Activated naive CD8-positive, alpha-beta T cell (primary cell): ENCODE data around the gene PREPL.
"Not testable (repeated sequence)": the region's sequence is repeated elsewhere in the genome, so short reads cannot be mapped to it uniquely, and the experiment has no call there.

Experiments used
- H3K27ac Mint-ChIP-seq: one replicate; pipeline ENCODE4 v1.8.0; 2021; ENCODE audit warnings: mixed read lengths
- H3K27me3 Mint-ChIP-seq: one replicate; pipeline ENCODE4 v1.8.0; 2021; ENCODE audit warnings: mixed read lengths
- H3K36me3 Mint-ChIP-seq: one replicate; pipeline ENCODE4 v1.8.0; 2021; ENCODE audit warnings: mixed read lengths
- H3K4me1 Mint-ChIP-seq: one replicate; pipeline ENCODE4 v1.8.0; 2021; ENCODE audit warnings: low read depth, mixed read lengths
- H3K4me3 Mint-ChIP-seq: one replicate; pipeline ENCODE4 v1.8.0; 2021; ENCODE audit warnings: mild to moderate bottlenecking, mixed read lengths
- H3K9me3 Mint-ChIP-seq: one replicate; pipeline ENCODE4 v1.8.0; 2021; ENCODE audit warnings: low read depth, mixed read lengths

PREPL gene

DNA sequence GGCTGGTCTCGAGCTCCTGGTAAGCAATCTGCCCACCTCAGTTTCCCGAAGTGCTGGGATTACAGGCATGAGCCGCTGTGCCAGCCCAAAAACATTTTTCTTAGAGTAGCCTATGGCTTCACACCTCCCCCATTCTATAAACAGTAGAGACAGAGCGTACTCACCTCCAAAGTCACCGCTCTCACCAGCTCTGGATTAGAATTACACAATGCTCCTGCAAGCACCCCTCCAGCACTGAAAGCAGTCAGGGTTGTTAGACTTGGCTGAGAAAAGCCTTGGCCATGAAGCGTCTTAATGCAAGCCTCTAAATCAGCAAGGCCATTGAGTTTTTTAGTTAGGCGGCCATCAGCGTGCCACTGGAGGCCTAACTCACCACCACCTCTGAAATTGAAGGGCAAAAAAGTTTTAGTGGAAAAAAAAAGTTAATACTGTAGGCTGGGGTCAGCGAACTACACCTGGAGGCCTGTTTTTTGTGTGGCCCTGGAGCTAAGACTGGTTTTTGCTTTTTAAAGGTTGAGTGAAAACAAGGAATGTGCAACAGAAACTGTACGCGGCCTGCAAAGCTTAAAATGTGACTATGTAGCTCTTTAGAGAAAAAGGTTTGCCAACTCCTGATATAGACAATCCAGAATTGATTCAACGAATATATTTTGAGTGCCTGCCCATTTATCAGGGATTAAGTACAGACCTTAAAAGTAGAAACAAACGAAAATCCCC, 34.6 kb downstream of the PREPL start:
- Mint-ChIP-seq H3K27ac (no peak overlapping the region), H3K9me3 (no peaks in the 10 kb centered on the region), H3K4me3 (no peak overlapping the region), H3K36me3 (peaks cover 29% of the 10 kb centered on the region), H3K27me3 (no peaks in the 10 kb centered on the region), H3K4me1 (peaks cover 9% of the 10 kb centered on the region)

DNA sequence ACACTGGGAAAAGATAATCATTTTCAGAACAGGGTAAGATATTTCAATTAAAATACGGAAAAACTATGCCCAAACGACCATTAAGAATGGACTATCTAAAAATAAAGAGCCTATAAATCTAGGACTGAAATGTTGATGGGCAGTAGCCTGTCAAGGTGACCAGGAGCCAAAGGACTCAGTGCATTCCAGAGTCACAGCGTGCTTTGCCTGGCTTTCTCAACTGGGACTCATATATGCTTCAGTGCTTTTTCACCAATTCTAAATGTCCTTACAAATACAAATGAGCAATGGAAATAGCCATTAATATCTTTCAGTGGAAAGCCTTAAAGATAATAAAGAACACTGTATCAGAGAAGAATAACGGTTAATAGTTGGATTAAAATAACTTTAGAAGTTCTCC, 35.4 kb downstream of the PREPL start:
- no peak overlapping the region for H3K4me3 Mint-ChIP-seq
- no peaks in the 10 kb centered on the region for H3K9me3 Mint-ChIP-seq
- peaks cover 29% of the 10 kb centered on the region for H3K36me3 Mint-ChIP-seq
- no peaks in the 10 kb centered on the region for H3K27me3 Mint-ChIP-seq
- peaks cover 8% of the 10 kb centered on the region for H3K4me1 Mint-ChIP-seq
- no peak overlapping the region for H3K27ac Mint-ChIP-seq

DNA sequence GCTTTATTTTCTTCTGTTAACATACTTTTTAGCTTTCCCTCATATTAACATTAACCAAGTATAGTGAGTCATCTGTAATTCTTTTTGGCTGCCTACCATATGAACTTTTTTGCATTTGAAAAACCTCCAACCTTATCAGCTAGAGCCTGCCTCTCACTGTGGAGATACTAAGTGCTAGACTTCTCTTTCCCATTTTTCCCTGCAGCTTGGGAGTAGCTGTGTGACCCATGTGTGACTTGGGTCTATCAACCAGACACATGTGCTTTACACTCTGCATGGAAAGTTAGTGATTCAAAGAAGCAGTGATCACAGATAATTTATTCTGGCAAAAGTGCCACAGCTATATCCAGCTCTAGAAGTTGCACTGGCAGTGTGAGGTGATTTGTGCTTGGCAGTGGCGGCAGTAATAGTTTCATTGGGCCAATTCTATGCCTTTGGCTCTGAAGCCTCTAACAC, 36.3 kb downstream of the PREPL start:
- Mint-ChIP-seq H3K4me3 (no peak overlapping the region), H3K4me1 (peaks cover 3% of the 10 kb centered on the region), H3K36me3 (peaks cover 30% of the 10 kb centered on the region), H3K9me3 (no peaks in the 10 kb centered on the region), H3K27ac (no peak overlapping the region), H3K27me3 (no peaks in the 10 kb centered on the region)

DNA sequence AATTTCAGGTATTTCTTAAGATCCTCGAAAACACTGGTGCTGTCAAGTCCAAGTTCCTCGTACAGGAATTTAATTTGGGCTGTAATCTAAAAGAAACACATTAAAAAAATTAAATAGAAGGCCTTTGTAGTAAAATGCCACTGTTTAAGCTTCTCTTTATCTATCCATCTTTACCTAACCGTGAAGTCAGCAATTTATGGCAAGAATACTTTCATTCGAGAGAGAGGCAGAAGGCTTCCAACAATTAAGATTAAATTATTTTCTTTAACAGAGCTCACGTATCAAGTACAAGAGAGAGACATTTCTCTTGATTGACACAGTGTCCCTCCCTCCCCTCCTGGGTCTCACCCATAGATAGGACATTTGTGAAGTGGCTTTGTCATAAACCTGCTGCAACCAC, 39.9 kb downstream of the PREPL start:
- peaks cover 33% of the 10 kb centered on the region for H3K36me3 Mint-ChIP-seq
- no peak overlapping the region for H3K4me3 Mint-ChIP-seq
- H3K4me1 Mint-ChIP-seq: no peaks in the 10 kb centered on the region
- no peak overlapping the region for H3K27ac Mint-ChIP-seq
- no peaks in the 10 kb centered on the region for H3K27me3 Mint-ChIP-seq
- no peaks in the 10 kb centered on the region for H3K9me3 Mint-ChIP-seq

DNA sequence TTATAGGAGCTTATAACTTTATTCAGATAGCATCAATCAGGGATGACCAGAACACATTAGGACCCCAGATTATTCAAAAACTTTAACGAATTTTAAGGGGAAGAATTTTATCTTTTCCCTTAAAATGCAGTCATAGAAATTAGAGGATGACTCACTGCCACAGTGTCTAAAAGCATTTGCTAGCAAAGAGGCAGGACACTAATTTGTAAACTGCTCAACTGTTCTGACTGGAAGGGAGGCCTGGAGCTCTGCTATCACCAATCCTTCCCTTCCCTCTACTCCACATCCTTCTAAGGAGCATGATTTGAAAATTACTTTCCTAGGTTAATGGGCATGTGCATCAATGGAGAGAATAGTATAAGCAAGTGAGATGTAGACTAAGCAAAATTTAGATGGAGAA, 40.5 kb downstream of the PREPL start:
- Mint-ChIP-seq H3K9me3 (no peaks in the 10 kb centered on the region), H3K4me1 (no peaks in the 10 kb centered on the region), H3K27me3 (no peaks in the 10 kb centered on the region), H3K4me3 (no peak overlapping the region), H3K36me3 (peaks cover 38% of the 10 kb centered on the region), H3K27ac (no peak overlapping the region)

DNA sequence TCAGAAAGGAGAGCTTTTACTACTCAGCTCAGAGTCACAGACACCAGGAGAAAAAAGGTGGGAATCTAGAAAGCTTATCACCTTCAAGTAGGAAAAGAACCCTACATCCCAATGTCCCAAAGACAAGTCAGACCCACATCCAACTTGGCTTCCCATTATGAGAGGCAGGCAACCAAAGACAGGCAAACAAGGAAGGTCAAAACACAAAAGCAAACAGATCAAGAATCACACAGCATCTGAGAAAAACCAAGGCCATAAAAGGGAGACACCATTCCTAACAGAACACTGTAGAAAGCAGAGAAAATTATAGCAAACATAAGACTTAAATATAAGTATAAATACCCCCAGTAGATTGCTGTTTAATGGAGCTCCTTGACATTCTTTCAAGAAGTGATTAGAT, 45.3 kb downstream of the PREPL start:
- Mint-ChIP-seq H3K9me3 (peaks cover 14% of the 10 kb centered on the region), H3K27me3 (no peaks in the 10 kb centered on the region), H3K4me1 (no peaks in the 10 kb centered on the region), H3K36me3 (peaks cover 51% of the 10 kb centered on the region), H3K27ac (no peak overlapping the region), H3K4me3 (no peak overlapping the region)

DNA sequence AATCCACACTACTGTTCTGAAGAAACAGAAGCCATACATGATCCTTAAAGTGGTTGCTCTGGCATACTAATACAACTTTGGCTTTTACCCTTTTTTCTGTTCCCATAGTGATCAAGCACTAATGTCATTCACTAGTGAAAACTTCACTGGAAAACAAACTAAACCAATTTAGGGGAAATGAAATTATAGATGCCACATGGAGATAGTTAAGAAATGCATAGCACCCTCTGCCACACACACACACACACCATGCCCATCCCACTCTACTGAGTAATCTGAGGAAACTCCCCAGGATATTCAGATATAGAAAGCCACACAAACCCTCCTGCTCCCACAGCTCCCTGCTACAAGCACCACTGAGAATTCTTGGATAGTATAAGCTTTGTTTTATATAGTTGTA, 46.9 kb downstream of the PREPL start:
- H3K27me3 Mint-ChIP-seq: no peaks in the 10 kb centered on the region
- H3K36me3 Mint-ChIP-seq: peaks cover 53% of the 10 kb centered on the region
- no peaks in the 10 kb centered on the region for H3K4me1 Mint-ChIP-seq
- H3K9me3 Mint-ChIP-seq: peaks cover 15% of the 10 kb centered on the region
- H3K27ac Mint-ChIP-seq: no peak overlapping the region
- no peak overlapping the region for H3K4me3 Mint-ChIP-seq

DNA sequence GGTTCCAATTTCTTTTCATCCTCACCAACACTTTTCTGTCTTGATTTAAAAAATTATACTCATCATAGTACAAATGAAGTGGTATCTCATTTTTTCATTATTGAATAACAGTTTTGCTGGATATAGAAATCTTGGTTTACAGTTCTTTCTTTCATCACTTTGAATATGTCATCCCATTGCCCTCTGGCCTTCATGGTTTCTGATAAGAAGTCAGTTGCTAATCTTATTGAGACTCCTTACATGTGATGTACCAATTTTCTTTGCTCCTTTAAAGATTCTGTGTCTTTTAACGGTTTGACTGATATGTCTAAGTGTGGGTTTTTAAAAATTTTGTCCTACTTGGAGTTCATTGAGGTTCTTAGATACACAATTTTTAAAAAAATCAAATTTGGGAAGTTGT, 51.0 kb downstream of the PREPL start:
- Mint-ChIP-seq H3K27ac (no peak overlapping the region), H3K9me3 (peaks cover 26% of the 10 kb centered on the region), H3K36me3 (peaks cover 39% of the 10 kb centered on the region), H3K4me1 (no peaks in the 10 kb centered on the region), H3K4me3 (no peak overlapping the region), H3K27me3 (no peaks in the 10 kb centered on the region)

DNA sequence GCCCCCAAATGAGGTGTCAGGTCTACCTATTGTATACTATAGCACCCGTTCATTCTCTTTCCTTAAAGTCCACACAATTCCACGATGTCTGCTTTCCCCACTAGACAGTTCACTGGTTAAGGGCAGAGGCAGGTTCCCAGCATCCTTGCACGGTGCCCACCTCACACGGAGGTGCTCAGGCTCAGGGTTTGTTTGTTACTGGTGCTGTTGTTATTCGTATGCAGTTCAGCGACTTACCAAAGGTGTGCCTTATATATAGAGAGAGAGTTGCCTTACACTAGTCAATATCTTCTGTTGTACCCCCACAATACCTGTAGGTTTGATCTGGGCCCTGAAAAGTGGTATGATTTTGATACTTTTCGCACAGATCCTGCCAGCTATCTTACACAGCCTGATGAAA, 55.4 kb downstream of the PREPL start:
- Mint-ChIP-seq H3K27ac (peak overlapping the region; percentile 22), H3K4me3 (no peak overlapping the region), H3K9me3 (peaks cover 12% of the 10 kb centered on the region), H3K36me3 (peaks cover 6% of the 10 kb centered on the region), H3K27me3 (no peaks in the 10 kb centered on the region), H3K4me1 (no peaks in the 10 kb centered on the region)

DNA sequence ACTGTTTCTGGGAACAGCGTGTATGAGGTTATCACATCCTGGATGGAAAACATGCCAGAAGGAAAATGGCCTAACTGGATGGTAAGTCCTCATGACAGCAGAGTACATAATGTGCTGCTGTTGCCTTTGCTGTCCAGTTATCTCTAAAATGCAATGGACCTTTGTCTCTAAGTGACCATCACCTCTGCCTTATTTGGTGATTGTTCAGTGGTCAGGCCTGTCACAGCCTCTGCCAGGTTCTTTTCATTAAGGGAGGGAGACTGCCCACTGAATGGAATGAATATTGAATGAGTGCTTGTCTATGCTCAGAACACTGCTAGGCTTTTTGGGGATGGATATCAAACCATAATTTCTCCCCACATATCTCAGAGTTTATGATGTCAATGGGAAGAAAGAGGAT, 57.0 kb downstream of the PREPL start:
- H3K4me1 Mint-ChIP-seq: no peaks in the 10 kb centered on the region
- H3K36me3 Mint-ChIP-seq: peaks cover 2% of the 10 kb centered on the region
- H3K27me3 Mint-ChIP-seq: no peaks in the 10 kb centered on the region
- no peak overlapping the region for H3K4me3 Mint-ChIP-seq
- no peak overlapping the region for H3K27ac Mint-ChIP-seq
- H3K9me3 Mint-ChIP-seq: peaks cover 11% of the 10 kb centered on the region

DNA sequence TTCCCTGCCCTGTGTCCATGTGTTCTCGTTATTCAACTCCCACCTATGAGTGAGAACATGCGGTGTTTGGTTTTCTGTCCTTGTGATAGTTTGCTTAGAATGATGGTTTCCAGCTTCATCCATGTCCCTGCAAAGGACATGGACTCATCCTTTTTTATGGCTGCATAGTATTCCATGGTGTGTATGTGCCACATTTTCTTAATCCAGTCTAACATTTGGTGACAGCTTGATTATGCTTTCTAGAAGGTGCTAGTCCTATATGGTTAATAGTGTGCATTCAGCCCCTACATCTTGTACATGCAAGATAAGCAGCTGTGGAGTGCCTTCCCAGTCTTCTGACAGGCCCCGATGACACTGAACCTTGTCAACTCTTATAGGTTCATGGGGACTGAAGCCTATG, 57.5 kb downstream of the PREPL start:
- H3K9me3 Mint-ChIP-seq, H3K27ac Mint-ChIP-seq, H3K4me1 Mint-ChIP-seq, H3K4me3 Mint-ChIP-seq, H3K27me3 Mint-ChIP-seq, H3K36me3 Mint-ChIP-seq: not testable (repeated sequence)

DNA sequence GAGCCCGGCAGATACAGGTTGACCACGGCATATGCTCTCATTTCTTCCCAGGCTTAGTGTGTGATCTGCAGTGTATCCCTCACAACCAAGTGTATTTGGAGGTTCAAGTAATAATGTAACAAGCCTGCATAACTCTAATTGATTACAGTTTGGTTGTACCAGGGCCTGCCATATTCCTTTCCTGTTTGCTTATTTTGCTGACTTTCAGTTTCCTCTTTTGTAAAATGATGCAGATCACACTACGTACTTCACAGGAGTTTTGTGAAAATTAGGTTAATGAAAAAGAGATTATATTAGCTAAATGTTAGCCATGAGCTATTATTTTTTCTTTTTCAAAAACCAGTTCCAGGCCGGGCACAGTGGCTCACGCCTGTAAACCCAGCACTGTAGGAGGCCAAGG, 60.2 kb downstream of the PREPL start:
- Mint-ChIP-seq H3K27ac (no peak overlapping the region), H3K9me3 (peaks cover 4% of the 10 kb centered on the region), H3K4me1 (peaks cover 7% of the 10 kb centered on the region), H3K36me3 (no peaks in the 10 kb centered on the region), H3K4me3 (no peak overlapping the region), H3K27me3 (peaks cover 2% of the 10 kb centered on the region)

DNA sequence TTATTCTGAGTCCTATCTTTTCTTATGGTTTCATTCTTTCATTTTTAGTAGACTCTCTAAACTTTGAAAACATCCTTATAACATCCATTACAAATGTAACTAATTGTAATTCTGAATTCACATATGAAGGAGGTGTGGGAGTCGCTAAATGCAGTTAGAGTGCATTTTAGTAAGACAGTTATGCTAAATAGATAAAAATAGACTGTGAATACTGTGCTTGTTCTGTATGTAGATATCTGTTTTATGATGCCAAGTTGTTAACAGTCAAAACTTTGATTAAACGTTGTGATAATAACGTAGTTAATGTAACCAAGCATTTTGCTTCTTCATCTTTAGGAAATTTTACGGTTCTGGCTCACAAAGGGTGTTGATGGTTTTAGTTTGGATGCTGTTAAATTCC, 61.7 kb downstream of the PREPL start:
- Mint-ChIP-seq H3K4me3 (no peak overlapping the region), H3K27me3 (peaks cover 2% of the 10 kb centered on the region), H3K36me3 (no peaks in the 10 kb centered on the region), H3K4me1 (peaks cover 9% of the 10 kb centered on the region), H3K9me3 (no peaks in the 10 kb centered on the region), H3K27ac (no peak overlapping the region)

DNA sequence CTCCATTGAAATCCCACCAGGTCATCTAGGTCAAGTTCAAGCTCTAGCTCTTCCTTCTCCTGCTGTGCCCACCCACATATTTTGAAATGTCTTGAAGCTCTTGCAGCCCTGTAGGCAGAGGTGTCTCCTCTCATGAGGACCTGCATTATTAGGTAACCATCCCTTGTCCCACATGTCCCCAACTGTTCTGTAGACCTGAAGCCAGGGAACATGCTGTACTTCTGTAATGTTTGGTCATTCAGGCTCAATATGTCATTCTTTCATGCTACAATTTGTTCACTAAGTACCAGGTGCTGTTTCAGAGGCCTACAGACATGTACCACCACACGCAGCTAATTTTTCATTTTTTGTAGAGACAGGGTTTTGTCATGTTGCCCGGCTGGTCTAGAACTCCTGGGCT, 63.9 kb downstream of the PREPL start:
- Mint-ChIP-seq H3K27me3 (peaks cover 2% of the 10 kb centered on the region), H3K4me1 (peaks cover 9% of the 10 kb centered on the region), H3K27ac (no peak overlapping the region), H3K9me3 (no peaks in the 10 kb centered on the region), H3K4me3 (no peak overlapping the region), H3K36me3 (peaks cover 2% of the 10 kb centered on the region)

DNA sequence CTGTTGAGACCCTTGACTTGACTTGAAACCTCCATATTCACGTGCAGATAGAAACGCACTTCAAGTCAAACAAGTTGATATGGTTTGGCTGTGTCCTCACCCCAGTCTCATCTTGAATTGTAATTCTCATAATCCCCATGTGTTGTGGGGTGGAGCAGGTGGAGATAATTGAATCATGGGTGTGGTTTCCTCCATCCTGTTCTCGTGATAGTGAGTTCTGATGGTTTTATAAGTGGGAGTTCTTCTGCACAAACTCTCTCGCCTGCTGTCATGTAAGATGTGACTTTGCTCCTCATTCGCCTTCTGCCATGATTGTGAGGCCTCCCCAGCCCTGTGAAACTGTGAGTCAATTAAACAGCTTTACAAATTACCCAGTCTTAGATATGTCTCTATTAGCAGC, 64.6 kb downstream of the PREPL start:
- Mint-ChIP-seq H3K4me1 (peaks cover 9% of the 10 kb centered on the region), H3K27ac (no peak overlapping the region), H3K36me3 (peaks cover 3% of the 10 kb centered on the region), H3K4me3 (no peak overlapping the region), H3K27me3 (peaks cover 2% of the 10 kb centered on the region), H3K9me3 (no peaks in the 10 kb centered on the region)

DNA sequence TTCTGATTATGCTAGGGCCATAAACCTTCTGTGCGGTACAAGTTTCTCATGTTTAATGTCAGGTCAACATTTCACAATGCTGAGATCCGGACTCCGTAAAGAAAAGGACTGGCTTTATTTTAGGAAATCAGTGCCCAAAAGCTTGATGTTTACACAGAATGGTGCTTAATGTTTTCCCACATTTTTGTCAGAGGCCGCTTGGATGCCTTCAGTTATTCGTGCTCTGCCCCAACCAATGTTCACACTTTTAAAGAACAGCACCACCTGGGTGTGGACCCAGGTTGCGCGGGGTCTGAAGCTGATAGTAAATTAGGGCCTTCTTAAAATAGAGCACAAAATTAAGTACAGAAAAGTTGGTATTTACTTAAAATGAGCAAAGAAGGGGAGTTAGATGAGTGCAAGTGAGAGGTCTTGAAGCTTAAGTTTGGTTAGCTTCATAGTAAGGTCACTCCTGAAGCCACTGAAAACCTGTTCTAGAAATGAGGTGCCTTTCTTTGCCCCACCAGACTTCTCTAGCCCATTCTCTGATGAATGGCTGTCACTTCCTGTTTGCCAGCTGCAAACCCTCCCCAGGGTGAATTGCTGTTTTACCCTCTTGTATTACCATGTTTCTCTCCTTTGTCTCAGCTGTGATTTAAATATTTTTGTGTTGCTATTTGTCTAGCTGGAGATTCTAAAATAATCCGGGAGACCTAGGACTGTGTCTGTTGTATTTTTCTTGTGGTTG, 65.5 kb downstream of the PREPL start:
- Mint-ChIP-seq H3K27me3 (peaks cover 2% of the 10 kb centered on the region), H3K9me3 (no peaks in the 10 kb centered on the region), H3K4me1 (peaks cover 9% of the 10 kb centered on the region), H3K27ac (no peak overlapping the region), H3K4me3 (no peak overlapping the region), H3K36me3 (peaks cover 3% of the 10 kb centered on the region)
